Activated naive CD4-positive, alpha-beta T cell treated with anti-CD3 and anti-CD28 coated beads, Interleukin-2, amount 10 ng/mL, durations not matched to agents 7 days and 5 days (primary cell): ENCODE data around the gene WDR62.
"Not testable (repeated sequence)": the region's sequence is repeated elsewhere in the genome, so short reads cannot be mapped to it uniquely, and the experiment has no call there.

Source experiments
- CTCF ChIA-PET: fragments of 350-600 bp; sonication (Branson Sonifier 250); formaldehyde crosslinking; loops from one replicate; lab custom pipeline; 2021; ENCODE audit warnings: antibody characterized with exemption; lab: Charles Lee
- DNase-seq: peaks from one replicate; pipeline ENCODE4 v3.0.0-alpha.2; 2020
- H3K27ac Mint-ChIP-seq: one replicate; pipeline ENCODE4 v1.8.0; 2021; ENCODE audit warnings: mild to moderate bottlenecking, moderate library complexity, mixed read lengths
- H3K27me3 Mint-ChIP-seq: one replicate; pipeline ENCODE4 v1.8.0; 2021; ENCODE audit warnings: mild to moderate bottlenecking, mixed read lengths
- H3K36me3 Mint-ChIP-seq: one replicate; pipeline ENCODE4 v1.8.0; 2021; ENCODE audit warnings: mixed read lengths
- H3K4me1 Mint-ChIP-seq: one replicate; pipeline ENCODE4 v1.8.0; 2021; ENCODE audit warnings: mixed read lengths
- H3K4me3 Mint-ChIP-seq: one replicate; pipeline ENCODE4 v1.8.0; 2021; ENCODE audit warnings: mild to moderate bottlenecking, moderate library complexity, mixed read lengths
- H3K9me3 Mint-ChIP-seq: one replicate; pipeline ENCODE4 v1.8.0; 2021; ENCODE audit warnings: mixed read lengths

Gene WDR62

DNA sequence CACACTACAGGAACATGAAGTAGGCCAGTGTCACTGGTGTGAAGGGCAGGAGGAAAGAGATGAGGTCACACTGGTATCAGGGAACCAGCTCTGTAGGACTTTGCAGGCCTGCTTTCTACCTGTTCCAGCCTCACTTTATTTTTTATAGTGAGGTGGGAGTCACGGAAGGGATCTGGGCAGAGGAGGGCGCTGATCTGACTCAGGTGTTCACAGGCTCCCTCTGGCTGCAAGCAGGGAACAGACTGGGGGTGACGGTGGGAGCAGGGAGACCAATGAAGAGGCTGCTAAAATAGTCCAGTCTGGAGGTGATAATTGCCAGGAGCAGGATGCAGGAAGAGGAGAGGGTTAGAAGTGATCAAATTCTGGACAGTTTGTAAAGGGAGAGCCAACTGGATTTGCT, 3.5 kb upstream of the WDR62 start:
- CTCF ChIA-PET = no interaction called here
- DNase-seq = no peak
- Mint-ChIP-seq H3K9me3 (no peaks in the 10 kb centered on the region), H3K27me3 (no peaks in the 10 kb centered on the region), H3K36me3 (peaks cover 4% of the 10 kb centered on the region), H3K27ac (no peak overlapping the region), H3K4me1 (peaks cover 32% of the 10 kb centered on the region), H3K4me3 (no peak overlapping the region)

DNA sequence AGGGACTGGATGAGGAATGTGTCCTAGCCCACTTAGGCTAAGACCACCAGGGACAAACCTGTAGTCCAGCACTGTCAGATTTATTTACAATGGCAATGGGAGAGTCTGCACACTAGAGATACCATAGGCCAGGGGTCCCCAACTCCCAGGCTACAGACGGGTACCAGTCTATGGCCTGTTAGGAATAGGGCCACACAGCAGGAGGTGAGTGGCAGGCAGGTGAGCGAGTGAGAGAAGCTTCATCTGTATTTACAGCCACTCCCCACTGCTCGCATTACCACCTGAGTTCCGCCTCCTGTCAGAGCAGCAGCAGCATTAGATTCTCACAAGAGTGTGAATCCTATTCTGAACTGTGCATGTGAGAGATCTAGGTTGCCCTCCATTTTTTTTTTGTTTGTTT, 3.1 kb upstream of the WDR62 start:
- Mint-ChIP-seq H3K4me3 (peak overlapping the region; percentile 33), H3K9me3 (no peaks in the 10 kb centered on the region), H3K27me3 (no peaks in the 10 kb centered on the region), H3K36me3 (peaks cover 4% of the 10 kb centered on the region), H3K4me1 (peaks cover 36% of the 10 kb centered on the region), H3K27ac (no peak overlapping the region)
- DNase-seq = no peak
- CTCF ChIA-PET = no interaction called here

DNA sequence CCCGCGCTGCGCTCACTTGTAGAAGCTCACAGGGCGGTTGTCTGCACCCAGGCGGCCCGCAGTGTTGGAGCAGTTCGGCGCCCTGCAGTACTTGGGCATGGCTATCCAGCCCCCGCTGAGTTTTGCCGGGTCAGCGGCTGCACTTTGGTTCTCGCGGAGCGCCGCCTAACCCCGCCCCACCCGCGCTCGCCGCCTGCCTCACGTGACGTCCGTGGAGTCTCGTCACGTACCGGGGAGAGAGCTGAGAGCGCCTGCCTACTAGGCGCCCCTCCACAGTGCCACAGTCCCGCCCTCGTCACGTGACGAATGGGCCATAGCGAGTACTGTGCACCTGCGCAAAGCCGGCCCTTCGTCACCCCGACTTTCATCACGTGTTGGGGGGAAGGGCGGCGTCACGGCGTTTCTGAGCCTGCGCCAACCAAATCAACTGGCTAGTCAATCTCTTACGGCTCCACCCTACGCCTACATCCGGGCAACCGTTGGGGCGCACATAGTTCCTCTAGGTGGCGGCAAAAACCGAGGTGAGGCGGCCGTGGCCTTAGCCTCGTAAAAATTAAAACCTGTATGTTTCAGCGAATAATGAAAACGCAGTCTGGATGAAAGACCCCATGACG, 471 bp upstream of the WDR62 start, which contains the start of gene THAP8:
Gene THAP8 (minus strand): TSS at position 167 of the 614 bp plus-strand sequence. CDS start 68 bp downstream, at position 99.
- Mint-ChIP-seq H3K4me1 (peaks cover 49% of the 10 kb centered on the region), H3K27ac (peak within 1 kb of the TSS; percentile 99), H3K9me3 (no peaks in the 10 kb centered on the region), H3K4me3 (peak within 1 kb of the TSS; percentile 98), H3K36me3 (peaks cover 15% of the 10 kb centered on the region), H3K27me3 (no peaks in the 10 kb centered on the region)
- CTCF ChIA-PET = interaction anchor here (1.7 kb wide), 1 partner anchor 58 kb away, joined by 3 read pairs; no protein-coding TSS in a partner anchor
- peak; percentile 100 for DNase-seq

DNA sequence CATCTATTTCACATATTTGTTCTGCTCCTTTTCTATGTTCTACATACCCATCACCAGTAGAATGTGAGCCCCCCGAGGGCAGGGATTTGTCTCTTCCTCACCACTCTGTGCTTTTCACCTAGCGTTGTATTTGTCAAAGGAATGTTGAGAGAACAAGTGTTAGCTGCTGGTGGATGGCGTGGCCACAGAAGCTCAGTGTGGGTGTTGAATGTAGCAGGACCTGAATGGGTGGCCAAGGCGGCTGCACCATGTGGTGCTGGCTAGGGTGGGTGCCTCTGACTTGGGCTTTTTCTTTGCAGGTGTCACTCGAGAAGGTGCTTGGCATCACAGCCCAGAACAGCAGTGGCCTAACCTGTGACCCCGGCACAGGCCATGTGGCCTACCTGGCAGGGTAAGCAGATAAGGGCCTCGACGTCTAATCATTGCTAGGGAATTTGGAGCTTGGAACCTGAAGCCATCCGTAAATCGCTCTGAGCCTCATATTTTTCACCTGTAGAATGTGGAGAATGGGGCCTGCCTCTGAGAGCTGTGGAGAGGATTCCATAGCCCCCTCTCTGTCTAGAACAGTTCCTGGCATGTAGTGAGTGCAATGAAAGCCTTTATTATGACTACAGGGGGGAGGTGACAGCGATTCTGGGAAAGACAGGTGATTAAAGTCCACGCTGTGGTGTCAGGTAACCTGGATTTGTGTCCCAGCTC, 3.9 kb downstream of the WDR62 start:
- Mint-ChIP-seq H3K9me3 (no peaks in the 10 kb centered on the region), H3K36me3 (peaks cover 35% of the 10 kb centered on the region), H3K4me3 (no peak overlapping the region), H3K27ac (peak overlapping the region; percentile 4), H3K4me1 (peaks cover 30% of the 10 kb centered on the region), H3K27me3 (no peaks in the 10 kb centered on the region)
- no peak for DNase-seq
- CTCF ChIA-PET = no interaction called here

DNA sequence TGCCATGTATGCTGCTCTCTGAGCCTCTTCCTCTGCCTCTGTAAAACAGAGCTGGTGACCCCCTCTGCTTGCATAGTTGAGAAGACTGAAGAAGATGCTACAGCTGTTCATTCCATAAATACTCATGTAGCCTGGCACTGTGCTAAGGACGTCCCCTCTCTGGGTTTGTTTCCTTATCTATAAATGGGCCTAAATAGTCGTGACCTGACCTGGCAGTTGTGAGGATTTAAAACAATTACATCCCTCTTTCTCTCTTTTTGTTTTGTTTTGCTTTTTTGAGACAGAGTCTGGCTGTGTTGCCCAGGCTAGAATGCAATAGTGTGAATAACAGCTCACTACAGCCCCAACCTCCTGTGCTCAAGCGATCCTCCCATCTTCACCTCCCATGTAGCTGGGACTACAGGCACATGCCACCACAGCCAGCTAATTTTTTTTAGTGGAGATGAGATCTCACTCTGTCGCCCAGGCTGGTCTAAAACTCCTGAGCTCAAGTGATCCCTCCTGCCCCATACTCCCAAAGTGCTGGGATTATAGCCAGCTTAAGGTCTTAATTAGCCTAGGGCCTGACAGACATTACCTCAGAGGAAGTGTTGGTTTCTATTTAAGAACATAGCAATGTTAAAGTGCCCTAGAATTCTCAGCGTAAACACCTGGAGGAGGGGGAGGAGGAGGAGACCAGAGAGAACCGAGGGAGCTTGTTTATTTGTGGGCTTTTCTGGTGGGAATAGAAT, 4.6 kb downstream of the WDR62 start:
- peaks cover 37% of the 10 kb centered on the region for H3K36me3 Mint-ChIP-seq
- CTCF ChIA-PET = no interaction called here
- no peaks in the 10 kb centered on the region for H3K9me3 Mint-ChIP-seq
- DNase-seq = no peak
- H3K4me3 Mint-ChIP-seq = no peak overlapping the region
- peak overlapping the region; percentile 4 for H3K27ac Mint-ChIP-seq
- H3K27me3 Mint-ChIP-seq = no peaks in the 10 kb centered on the region
- peaks cover 27% of the 10 kb centered on the region for H3K4me1 Mint-ChIP-seq

DNA sequence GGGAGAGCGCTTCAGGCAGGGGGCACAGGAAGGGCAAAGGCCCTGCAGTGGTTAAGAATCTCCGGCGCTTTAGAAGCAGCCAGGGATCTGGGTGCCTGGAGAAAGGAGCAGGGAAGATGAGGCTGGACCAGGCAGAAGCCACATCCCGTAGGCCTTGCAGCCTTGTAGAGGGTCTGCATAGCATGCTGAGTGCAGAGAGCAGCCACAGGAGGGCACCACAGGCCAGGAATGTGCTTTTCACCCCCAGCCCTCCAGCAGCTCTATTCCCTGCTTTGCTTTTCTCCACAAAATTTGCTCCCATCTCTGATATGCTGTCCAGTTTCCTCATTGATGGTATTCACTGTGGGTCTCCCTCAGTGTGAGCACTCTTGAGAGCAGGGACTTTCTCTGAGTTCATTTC, 5.7 kb downstream of the WDR62 start:
- CTCF ChIA-PET = interaction anchor here (1.0 to 1.3 kb wide), 3 partner anchors 12 to 114 kb away, joined by 3 to 4 read pairs (median 3); no protein-coding TSS in a partner anchor
- H3K27ac Mint-ChIP-seq = no peak overlapping the region
- DNase-seq = peak; percentile 41
- no peaks in the 10 kb centered on the region for H3K9me3 Mint-ChIP-seq
- H3K27me3 Mint-ChIP-seq = no peaks in the 10 kb centered on the region
- H3K4me1 Mint-ChIP-seq = peaks cover 26% of the 10 kb centered on the region
- H3K36me3 Mint-ChIP-seq = peaks cover 45% of the 10 kb centered on the region
- H3K4me3 Mint-ChIP-seq = no peak overlapping the region

DNA sequence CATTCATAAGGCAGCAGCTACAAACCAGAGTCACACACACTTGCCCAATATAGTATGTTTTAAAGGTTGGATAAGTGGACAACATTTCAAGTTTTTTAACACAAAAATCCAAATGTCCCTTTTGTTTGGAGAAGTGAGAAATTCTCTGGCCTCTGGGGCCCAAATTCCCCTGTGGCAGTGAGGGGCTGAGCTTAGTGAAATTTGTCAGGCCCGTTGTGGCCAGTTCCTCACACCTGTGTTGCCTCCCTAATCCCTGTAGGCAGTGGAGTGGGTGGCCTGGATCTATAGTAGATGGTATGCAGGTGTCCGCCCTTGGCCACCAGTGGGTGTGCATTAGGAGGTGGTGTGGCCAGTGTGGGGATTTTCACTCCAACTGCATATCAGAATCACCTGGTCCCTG, 6.7 kb downstream of the WDR62 start:
- CTCF ChIA-PET = interaction anchor here (1.0 to 1.1 kb wide), 2 partner anchors 11 to 113 kb away, joined by 3 to 4 read pairs; no protein-coding TSS in a partner anchor
- no peaks in the 10 kb centered on the region for H3K9me3 Mint-ChIP-seq
- no peaks in the 10 kb centered on the region for H3K27me3 Mint-ChIP-seq
- H3K4me3 Mint-ChIP-seq = no peak overlapping the region
- H3K4me1 Mint-ChIP-seq = peaks cover 17% of the 10 kb centered on the region
- H3K27ac Mint-ChIP-seq = no peak overlapping the region
- peaks cover 52% of the 10 kb centered on the region for H3K36me3 Mint-ChIP-seq
- DNase-seq = no peak

DNA sequence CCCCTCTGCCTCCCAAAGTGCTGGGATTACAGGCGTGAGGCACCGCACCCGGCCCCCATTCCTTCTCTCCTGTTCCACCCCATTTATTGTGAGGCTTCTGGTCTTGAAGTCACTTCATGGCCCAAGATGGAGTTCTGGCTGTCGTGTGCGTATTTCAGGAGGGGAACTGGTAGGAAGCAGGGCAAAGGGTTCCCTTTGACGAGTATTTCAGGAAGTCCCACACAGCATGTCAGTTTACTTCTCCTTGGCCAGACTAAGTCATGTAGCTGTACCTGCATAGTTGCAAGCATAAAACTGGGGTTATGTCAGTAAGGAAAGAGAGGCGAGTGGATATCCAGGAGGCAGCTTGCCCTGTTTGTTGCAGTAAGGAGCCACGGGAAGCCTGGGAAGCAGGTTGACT, 10.1 kb downstream of the WDR62 start:
- CTCF ChIA-PET = no interaction called here
- H3K9me3 Mint-ChIP-seq = no peaks in the 10 kb centered on the region

DNA sequence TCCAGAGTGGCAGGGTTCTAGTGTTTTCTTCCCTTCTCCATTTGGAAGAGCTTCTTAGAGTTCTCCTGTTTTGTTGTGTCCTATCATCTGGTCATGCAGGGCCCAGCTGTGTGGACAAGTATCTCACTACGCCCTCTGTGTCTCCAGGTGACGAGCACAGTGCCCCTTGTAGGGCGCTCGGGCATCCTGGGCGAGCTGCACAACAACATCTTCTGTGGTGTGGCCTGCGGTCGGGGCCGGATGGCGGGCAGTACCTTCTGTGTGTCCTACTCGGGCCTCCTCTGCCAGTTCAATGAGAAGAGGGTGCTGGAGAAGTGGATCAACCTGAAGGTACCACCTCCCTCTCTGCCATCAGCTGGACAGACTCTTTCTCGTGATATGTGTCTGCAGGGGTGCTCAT, 13.0 kb downstream of the WDR62 start:
- Mint-ChIP-seq H3K9me3 (no peaks in the 10 kb centered on the region), H3K36me3 (peaks cover 60% of the 10 kb centered on the region), H3K27me3 (no peaks in the 10 kb centered on the region), H3K4me1 (no peaks in the 10 kb centered on the region), H3K4me3 (no peak overlapping the region), H3K27ac (no peak overlapping the region)
- DNase-seq = no peak
- CTCF ChIA-PET = no interaction called here

More for the DNA sequence above, 10.1 kb downstream of the WDR62 start:
- DNase-seq = no peak
- H3K27ac Mint-ChIP-seq = no peak overlapping the region
- H3K4me3 Mint-ChIP-seq = no peak overlapping the region
- no peaks in the 10 kb centered on the region for H3K27me3 Mint-ChIP-seq
- peaks cover 56% of the 10 kb centered on the region for H3K36me3 Mint-ChIP-seq
- no peaks in the 10 kb centered on the region for H3K4me1 Mint-ChIP-seq

DNA sequence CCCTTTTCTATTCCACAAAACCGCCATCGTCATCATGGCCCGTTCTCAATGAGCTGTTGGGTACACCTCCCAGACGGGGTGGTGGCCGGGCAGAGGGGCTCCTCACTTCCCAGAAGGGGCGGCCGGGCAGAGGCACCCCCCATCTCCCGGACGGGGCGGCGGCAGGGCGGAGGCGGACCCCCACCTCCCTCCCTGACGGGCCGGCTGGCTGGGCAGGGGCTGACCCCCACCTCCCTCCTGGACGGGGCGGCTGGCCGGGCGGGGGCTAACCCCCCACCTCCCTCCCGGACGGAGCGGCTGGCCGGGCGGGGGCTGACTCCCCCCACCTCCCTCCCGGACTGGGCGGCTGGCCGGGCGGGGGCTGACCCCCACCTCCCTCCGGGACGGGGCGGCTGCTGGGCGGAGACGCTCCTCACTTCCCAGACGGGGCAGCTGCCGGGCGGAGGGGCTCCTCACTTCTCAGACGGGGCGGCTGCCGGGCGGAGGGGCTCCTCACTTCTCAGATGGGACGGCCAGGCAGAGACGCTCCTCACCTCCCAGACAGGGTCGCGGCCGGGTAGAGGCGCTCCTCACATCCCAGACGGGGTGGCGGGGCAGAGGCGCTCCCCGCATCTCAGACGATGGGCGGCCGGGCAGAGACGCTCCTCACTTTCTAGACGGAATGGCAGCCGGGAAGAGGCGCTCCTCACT, 14.3 kb downstream of the WDR62 start:
- DNase-seq, H3K27ac Mint-ChIP-seq, H3K4me3 Mint-ChIP-seq, H3K4me1 Mint-ChIP-seq, CTCF ChIA-PET, H3K9me3 Mint-ChIP-seq, H3K27me3 Mint-ChIP-seq: not testable (repeated sequence)
- peaks cover 63% of the 10 kb centered on the region for H3K36me3 Mint-ChIP-seq

DNA sequence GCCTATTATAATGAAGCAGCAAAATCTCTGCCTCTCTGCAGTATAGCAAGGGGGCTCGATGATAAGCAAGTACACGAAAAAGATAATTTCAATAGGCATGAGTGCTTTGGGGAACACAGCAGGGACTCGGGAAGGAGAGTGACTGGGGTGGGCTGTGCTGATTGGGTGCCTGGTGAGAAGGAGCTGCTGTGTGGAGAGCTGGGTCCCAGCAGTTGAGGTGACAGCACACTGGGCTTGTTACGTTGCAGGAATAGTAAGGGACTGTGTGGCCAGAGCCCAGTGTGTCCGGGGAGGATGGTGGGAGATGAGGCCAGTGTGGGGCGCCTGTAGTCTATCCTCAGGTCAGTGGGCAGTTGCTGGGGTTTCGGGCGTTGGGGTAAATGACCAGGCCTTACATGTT, 17.4 kb downstream of the WDR62 start:
- Mint-ChIP-seq H3K36me3 (peaks cover 54% of the 10 kb centered on the region), H3K4me1 (no peaks in the 10 kb centered on the region), H3K27me3 (no peaks in the 10 kb centered on the region), H3K27ac (no peak overlapping the region), H3K9me3 (no peaks in the 10 kb centered on the region), H3K4me3 (no peak overlapping the region)
- CTCF ChIA-PET = interaction anchor here (1.4 kb wide), 1 partner anchor 11 kb away, joined by 4 read pairs; no protein-coding TSS in a partner anchor
- no peak for DNase-seq

DNA sequence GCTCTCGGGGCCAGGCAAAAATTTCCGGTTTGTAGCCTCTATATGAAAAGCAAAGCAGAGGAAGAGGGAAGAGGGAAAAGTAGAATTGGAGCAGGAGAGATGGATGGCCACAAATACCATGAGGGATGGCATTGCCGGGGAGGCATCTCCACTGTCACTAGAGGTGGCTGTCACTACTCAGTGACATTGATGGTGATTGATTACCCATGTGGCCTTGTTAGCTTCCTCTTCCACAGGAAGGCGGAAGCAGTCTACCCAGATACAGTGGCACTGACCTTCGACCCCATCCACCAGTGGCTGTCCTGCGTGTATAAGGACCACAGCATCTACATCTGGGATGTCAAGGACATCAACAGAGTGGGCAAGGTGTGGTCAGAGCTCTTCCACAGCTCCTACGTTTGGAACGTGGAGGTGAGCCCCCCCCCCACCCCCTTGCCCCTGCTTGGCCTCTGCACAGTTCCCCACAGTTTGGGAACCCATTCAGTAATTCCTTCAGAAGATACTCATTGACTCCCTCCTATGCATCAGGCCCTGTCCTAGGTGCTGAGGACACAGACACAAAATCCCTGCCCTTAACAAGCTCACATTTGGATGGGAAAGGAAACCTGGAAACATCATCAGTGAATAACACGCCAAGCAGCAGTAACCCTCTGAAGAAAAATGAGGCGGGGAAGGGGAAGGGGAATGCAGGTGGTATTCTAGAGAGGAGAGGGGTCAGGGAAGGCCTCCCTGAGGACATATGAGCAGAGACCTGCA, 18.6 kb downstream of the WDR62 start:
- no peaks in the 10 kb centered on the region for H3K4me1 Mint-ChIP-seq
- no peak overlapping the region for H3K27ac Mint-ChIP-seq
- CTCF ChIA-PET = interaction anchor here (1.4 kb wide), 1 partner anchor 13 kb away, joined by 4 read pairs; no protein-coding TSS in a partner anchor
- DNase-seq = no peak
- no peak overlapping the region for H3K4me3 Mint-ChIP-seq
- no peaks in the 10 kb centered on the region for H3K9me3 Mint-ChIP-seq
- H3K27me3 Mint-ChIP-seq = no peaks in the 10 kb centered on the region
- peaks cover 50% of the 10 kb centered on the region for H3K36me3 Mint-ChIP-seq

DNA sequence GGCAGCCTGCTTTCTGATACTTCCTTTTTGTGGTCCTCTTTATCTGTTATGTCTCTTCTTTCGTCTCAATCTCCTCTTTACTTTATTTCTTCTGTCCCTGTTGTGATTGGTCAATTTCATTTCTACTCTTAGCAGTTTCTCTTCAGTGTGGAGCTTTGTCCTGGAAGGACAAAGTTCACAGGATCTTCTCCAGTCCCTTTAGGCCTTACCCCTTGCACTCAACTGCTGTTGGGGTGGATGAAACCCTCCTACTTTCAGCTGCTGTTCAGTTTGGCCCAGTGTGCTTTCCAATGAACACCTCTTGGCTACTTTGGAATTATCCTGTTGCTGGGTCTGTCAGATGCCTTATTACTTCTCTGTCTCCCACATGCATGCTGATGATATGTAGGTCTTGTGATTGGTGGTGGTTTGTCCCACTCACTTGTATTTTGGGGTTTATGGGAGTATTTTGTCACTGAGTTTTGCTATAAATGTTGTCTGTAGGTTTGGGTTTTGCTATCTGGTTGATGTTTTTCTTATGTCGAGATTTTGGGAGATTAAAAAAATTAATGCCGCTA, 24.8 kb downstream of the WDR62 start:
- CTCF ChIA-PET = interaction anchor here (0.6 kb wide), 1 partner anchor 24 kb away, joined by 3 read pairs; no protein-coding TSS in a partner anchor
- Mint-ChIP-seq H3K27ac (no peak overlapping the region), H3K4me1 (no peaks in the 10 kb centered on the region), H3K27me3 (no peaks in the 10 kb centered on the region), H3K36me3 (peaks cover 48% of the 10 kb centered on the region), H3K9me3 (no peaks in the 10 kb centered on the region), H3K4me3 (no peak overlapping the region)
- no peak for DNase-seq
